GM19324 (cell line): ENCODE measurements around the gene DCANP1.
"Not testable (repeated sequence)": the region's sequence is repeated elsewhere in the genome, so short reads cannot be mapped to it uniquely, and the experiment has no call there.

Source experiments
- ATAC-seq: cut with Tn5 transposase; IDR thresholded peaks from one replicate; pipeline ENCODE4 v1.9.1; 2021; ENCODE audit warnings: mild to moderate bottlenecking, moderate library complexity; ENCODE audit not compliant: unreplicated experiment, low FRiP score

Gene DCANP1, protein sequence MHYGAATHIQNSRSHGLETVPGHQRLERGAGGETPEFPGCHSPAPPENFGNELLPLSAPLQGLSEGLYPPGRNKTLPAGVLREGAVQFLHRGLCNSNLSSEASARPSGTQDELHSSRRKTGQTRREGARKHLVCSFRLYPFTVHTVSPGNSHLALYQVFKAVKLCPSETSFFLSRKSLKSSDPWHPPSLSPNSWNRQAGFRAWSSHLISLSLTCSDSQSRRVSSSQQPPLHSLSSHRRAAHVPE

DNA sequence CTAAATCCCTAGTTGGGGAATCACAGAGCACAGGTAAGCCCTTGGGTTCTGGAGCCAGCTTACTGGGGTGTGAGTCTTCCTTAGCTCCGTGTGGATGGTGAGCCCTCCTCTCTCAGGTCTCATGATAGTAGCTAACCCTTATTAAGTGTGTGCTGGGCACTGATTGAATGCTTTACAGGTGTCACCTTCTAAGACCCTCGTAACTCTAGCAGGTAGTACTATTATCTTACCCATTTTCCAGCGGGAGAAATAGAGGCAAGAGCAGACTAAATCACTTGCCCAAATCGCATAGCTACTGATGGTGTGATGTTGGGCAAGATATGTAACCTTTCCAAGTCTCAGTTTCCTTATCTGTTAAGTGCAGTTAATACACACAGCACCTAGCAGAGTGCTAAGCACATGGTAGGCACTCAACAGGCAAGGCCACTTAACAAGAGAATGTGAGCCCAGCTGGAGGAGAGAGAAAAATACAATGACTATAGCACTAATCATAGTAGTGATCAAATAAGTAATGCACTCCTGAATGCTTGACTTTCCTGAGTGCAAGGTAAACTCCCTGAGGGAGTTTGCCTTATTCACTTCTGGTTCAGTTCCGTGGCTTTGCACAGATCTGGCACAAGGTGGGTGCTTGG lies at the start of gene DCANP1:
Gene DCANP1 (minus strand): TSS at position 51 of the 632 bp plus-strand sequence. CDS start 240 bp downstream, outside the sequence.
- no peak for ATAC-seq

DNA sequence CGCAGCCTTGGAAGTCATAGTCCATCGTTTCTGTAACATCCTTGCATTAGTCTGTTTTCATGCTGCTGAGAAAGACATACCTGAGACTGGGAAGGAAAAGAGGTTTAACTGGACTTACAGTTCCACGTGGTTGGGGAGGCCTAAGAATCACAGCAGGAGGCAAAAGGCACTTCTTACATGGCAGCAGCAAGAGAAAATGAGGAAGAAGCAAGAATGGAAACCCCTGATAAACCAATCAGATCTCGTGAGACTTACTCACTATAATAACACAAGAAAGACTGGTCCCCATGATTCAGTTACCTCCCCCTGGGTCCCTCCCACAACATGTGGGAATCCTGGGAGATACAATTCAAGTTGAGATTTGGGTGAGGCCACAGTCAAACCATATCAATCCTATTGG lies 48.4 kb upstream of the DCANP1 start:
- not testable (repeated sequence) for ATAC-seq

DNA sequence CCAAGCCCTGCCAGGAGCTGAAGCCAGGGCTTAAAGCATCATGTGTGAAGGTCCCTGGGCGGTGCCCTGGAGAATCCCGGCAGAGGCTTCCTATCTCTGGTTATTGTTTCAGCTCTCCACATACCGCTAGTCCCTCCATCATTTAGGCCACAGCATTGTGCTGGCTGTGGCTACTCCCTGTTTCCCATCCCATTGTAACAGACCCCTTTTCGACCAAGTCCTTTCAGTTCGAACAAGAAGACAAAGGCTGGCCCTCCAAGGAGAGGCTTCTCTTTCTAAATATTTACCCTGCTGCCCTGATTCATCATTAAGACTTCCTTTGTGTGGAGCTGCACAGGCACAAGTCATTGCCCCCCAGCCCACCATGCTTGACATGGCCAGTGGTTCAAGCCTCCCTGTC lies 47.0 kb upstream of the DCANP1 start:
- no peak for ATAC-seq

DNA sequence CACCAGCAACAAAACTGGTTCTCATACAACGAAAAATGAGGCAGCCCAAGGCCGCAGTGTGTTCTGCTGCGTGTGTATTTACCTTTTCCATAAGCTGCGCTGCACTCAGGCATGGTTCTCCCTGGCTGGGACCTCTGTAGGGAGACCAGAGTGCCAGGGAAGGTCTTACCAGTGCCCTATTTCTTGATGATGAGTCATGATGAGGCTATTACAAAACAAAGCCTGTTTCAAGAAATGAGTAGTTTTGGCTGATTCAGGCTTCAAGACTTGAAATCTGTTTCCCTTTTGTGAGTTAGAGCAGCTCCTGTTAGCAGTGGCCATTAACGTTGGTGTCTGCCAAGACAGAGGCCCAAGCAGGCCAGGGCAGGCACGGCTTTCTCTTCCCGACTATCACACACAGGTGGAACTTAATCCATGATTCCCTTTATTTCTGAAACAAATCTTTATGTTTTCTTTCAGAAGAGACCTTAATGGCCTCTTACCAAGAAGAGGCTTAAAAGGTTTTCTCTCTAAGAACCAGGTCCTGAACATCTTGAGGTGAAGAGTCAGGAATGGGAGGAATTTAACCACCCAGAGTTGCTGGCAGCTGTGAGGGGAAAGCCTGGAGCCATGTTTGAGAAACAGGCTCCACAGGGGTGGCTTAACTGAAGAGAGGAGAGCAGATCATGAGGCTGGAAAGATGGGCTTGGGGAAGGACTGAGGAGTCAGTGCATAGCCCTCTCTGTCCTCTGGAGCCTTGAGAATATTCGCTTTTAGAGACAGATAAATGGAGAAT lies 46.4 kb upstream of the DCANP1 start:
- ATAC-seq, result no peak

DNA sequence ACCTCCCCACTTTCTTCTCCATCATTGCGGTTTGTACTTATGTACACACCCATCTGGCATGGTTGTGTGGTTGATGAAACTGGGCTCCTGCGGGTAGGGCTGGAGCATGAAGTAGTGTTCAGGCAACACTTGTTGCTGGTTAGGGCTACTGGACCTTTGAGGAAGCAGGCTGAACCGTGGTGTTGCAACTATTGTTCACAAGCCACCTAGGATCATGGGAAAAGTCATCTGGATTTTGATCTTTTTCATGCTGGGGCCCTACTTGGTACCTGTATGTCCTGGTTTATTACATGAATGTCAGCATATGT lies 45.1 kb upstream of the DCANP1 start:
- no peak for ATAC-seq

DNA sequence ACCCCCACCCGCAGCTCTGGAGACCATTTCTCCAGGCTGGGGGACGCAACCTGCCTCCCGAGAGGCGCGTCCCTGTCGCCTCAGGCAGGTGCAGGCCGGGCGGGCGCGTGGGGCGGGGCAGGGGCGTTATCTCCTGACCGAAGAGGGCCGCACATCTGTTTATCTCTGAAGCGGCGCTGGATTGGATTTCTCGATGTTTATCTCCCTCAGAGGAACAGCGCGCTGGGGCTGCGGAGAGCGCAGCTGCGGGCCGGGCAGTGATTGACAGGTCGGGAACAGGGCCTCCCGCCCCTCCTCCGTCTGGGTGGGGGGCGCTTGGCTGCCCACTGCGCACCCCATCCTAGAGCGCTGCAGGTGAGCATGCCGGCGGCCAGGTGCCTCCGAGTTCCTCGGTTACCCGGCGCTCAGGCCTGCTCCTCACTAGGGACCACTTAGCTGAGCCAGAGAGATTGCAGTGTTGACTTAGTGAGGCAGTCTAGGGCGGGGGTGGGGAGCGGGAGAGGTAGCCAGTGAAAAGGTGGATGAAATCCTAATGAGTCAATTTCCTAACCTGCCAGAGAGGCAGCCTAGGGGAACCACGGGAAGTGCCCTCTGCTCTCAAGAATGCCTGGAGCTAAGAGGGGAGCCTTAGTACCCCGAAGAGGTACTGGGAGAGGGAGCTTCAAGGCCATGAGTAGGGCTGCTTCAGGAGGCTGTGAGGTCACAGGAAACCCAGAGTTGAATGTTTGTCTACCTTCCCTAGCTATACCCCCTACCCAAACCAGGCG lies 44.6 kb upstream of the DCANP1 start:
- ATAC-seq, result no peak

DNA sequence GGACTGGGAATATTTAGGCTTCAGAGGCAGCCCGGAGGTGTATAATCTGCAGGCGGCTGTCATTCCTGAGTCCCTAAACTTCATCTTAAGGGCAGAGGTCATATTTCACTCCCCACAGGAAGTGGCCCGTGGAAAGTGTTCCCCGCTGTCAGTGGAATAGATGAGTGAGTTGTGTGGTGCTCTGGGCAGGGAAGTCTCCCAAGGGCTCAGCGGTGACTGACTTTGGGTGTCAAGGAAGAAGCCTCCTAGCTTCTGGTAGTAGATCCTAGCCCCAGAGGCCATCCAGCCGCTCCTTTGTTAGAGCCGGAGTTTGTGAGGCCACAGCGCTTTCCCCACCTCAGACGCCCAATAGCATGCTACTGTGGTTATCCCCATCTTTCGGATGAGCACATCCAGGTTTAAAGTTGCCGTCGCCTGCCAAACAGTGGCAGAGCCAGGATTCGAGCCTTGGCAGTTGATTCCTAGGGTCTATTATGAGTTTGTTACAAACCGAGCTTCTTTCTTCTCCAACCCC lies 43.9 kb upstream of the DCANP1 start:
- no peak for ATAC-seq

DNA sequence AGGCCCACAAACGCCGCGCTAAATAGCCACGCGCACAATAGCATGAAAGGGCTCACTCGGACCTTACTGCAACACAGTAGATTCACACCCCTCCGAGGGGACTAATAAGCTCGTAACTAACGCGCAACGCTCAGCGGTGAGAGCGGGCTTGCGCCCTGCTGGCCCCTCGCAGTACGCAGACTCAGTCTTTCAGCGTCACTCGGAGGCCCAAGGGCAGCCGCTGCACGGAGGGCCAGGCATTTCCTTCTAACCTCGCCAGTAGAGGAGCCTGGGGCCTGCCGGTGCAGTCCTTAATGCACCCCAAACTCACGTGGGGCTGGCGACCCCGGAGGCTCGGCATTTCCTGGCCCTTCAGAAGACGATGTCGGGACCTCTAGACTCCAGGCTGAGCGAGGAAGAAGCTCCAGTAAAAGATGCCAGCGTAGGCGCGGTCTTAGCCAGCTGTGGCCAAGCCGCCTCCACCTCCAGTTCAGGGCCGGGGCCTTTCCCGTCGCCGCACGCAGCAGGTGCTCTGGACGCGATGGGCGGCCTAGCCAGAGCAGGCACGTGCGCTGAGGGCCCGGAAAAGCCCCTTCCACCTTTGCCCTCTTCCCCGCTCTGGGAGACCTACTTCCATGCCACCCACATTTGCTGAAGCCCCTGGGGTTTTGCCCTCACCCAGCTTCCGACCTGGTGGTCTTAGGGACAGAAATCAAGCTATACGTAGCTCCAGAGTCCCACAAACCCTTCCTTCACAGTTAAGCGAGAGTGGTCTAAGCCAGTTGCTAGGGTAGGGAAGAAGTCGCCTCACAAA lies 43.3 kb upstream of the DCANP1 start:
- ATAC-seq, result no peak

DNA sequence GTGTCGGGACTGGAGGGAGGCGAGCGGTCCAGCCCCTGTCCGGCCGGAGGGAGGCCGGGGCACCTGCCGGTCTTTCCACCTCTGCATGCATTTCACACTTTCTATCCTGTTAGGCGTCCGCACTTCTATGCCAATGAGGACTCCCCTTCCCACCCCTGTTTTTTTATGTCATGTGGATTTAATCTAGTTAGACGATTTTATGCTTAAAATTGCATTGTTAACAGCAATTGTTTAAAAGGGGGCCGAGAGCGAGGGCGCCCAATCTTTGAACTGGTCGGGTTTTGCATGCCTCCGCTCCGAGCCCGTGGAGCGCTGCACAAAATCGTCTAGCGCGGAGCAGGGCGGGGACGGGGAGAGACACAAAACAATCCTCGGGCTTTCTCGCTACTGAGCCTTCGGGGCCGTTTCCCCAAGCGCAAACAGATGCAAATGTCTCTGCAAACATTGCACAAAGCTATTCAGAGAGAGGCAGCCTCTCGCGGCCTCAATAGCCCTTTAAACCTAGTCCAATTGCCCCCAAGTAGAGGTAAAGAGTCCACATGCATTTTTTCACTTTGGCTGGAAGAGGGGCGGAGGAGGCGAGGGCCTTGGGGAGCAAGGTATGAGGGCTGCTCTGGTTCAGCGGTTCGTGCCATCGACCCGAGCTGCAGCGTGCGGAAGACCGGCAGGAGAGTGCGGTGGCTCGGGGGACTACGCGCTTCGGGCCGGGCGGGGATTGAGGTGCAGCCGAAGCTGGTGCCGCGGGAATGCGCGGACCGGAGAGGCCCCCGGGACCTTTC lies 42.5 kb upstream of the DCANP1 start:
- ATAC-seq, result no peak

DNA sequence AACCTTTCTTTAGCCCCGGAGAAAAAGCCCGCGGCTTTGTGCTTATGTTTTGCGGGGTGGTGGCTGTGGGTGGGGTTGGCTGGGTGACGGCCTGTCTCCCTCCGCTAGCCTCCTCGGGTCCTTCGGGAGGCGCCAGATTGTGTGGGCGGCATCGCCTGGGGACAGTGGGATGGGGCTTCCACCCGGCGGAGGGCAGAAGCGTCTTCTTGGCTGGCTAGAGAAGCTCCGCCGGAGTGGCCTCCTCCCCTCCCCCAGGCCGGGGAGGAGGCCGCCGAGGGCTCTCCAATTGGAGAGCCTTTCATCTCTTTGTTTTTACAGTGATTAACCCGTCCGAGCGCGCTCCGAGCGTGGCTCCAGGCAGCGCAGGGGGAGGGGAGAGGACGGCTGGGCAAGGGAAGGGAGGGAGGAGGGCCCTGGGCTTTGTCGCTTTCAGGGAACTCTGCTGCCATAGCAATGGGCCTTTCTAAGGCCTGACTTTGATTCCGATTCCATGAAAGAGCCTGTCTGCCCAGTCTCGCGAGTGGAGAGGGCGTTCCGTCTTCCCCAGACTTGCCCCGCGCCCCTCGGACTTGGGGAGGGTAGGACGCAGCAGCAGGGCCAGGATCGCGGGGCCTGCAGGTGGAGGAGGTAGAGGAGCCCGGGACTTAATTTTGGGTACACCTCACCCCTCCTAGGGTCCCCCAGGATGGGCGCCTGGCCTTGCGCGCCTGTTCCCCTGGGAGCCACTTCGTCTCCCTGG lies 41.7 kb upstream of the DCANP1 start:
- ATAC-seq, result no peak

DNA sequence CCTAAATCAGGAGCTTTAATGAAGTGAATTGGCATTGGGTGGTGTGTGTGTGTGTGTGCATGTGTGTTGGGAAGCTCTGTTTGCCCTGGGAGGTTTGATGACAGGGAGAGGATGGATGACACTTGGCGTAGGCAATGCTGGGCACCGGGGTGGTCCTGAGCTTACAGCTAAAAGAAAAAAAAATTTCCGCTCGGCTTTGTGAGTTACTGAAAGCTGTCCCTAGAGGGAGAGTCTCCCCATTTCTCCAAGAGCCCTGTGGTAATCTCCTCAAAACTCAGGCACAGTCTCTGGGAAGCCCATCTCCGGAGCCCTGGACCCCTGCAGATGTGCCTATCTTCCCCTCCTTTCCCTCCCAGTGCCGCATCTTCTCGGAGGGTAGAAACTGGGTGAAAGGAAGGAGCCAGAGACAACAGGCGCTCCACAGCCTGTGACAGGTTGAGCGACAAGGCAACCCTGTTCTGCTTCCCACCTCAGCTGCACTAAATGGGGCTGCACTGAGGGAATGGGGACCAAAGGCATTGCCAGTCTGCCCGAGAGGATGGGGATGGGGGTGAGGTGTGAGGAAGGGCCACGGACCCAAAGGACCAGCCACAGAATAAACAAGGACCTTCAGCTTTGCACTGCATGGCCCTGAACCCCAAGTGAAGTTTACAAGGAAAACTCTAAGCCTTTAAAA lies 40.8 kb upstream of the DCANP1 start:
- no peak for ATAC-seq

DNA sequence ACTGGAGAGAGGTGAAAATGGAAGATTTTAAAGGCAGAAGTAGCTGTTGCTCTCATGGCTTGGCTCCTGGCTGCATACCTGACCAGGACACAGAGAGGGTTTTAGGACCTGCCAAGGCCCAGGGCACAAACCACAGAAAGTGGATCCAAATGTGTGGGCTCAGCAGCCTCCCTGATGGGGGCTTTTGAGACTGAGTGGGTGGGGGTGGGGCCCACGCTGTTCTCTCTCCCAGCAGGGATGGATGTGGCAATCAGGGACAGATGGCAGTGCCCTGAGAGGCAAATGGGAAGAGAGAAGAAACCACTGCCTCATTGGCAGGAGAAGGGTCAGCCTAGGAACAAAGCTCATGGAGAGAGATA lies 39.9 kb upstream of the DCANP1 start:
- no peak for ATAC-seq

DNA sequence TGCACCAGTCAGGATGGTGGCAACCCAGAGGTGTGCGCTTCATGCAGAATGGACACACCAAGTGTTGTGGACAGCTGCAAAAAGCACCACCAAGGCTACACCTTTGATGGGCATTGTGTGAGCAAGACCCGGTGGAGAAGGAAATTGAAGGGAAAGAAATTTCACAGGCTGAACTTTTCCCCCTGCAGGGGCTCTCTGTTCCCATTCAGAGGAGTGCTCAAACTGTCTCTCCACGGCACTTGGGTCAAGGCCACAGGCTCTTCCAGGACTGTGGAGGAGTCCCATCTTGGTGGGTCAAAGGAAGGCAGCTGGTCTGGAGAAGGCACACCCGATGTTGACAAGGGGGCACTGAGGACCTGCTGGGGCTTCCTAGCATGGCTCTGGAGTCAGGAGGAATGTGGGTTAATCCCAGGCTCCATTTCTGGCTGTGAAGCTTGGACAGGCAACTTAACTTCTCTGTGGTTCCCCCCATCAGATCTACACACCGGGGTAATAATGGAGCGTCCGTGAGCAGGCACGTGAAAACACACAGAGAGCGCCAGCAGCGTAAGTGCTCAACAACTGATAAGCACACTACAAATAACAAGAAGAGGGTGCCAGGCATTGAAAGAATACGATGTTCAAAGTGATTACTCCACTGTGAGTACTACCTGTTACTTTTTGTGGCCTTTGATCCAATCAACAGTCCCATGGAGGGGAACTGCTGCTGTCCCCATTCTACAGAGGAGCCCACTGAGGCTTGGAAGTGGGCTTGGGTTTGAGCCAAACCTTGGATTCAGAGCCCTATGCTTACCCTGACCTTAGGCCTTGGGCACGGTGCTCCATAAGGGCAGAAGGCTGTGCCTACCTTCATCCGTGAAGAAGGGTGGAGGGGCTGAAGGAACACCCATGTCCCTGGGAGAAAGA lies 39.2 kb upstream of the DCANP1 start:
- no peak for ATAC-seq

DNA sequence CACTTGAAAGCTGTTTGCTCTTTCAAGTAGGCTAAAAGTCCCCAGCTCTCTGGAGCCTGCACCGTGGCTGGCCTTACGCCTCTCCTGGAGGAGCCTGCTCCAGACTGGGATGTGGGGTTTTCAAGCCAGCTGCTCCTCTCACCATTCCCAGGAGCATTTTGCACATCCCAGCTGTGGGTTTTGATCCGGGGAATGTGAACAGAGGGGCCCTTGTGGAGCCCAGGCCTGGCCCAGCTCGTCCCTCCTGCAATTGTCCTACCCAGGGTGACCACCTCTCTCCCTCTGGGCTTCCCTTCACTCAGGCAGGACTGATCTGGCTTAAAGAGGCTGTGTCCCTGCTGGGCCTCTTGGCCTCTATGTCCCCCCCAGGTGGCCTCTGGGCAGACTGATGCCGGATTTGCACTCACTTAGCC lies 37.5 kb upstream of the DCANP1 start:
- ATAC-seq, result no peak

DNA sequence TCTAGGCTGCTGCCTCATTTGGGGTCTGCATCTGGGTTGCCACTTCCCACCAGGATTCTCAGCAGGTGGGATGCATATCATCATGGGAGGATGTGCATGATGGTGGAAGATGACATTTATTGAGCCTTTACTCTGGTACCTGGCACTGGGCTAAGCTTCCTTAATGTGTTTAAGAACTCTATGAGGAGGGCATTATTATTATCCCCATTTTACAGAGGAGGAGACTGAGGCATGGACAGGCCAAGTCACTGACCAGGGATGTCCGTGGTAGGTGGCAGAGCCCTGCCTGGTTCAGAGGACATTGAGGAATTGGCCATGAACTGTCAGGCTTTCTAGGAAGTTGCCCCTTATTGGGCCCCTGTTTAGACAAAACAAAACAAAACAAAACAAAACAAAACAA lies 36.1 kb upstream of the DCANP1 start:
- ATAC-seq, result no peak

DNA sequence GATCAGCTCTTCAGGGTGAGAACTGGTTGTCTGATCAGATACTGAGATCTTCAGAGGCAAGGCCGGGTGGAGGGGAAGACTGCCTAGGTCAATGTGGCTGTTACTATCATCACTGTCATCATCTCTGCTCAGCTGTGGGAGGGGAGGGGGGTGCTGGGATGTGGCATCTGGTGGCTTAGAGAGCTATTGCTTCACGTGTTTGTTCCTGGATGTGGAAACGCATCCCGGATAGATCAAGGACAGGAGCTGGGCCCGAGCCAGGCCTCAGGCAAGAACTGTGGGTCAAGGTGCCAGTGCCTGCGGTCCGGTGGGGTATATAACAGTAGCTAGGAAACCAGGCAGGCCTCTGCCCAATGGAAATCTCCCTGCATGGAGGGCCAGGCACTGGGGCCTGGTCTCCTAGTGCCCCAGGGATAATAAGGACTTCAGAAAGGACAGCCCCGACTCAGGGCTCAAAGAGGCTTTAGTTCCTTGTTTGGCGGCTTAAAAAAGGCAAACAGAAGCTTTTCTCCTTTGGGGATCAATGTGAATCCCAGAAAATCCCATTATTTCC lies 35.3 kb upstream of the DCANP1 start:
- ATAC-seq, result no peak

DNA sequence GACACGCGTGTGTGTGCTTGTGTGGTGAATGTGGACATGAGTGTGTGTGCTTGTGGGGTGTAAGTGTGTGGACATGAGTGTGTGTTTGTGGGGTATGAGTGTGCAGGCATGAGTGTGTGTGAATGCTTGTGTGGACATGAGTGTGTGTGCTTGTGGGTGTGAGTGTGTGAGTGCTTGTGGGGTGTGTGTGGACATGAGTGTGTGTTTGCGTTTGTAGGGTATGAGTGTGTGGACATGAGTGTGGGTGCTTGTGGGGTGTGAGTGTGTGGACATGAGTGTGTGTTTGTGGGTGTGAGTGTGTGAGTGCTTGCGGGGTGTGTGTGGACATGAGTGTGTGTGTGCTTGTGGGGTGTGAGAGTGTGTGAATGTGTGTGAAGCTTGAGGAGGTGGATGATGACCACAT lies 34.8 kb upstream of the DCANP1 start:
- no peak for ATAC-seq
